GM12872 (cell line): ENCODE measurements around the gene TMEM267.

Experiments
- CTCF ChIP-seq: IDR thresholded peaks from 3 replicates; pipeline ENCODE4 v1.5.1; 2011; ENCODE audit warnings: low read depth, mild to moderate bottlenecking, low read length, moderate library complexity; ENCODE audit not compliant: insufficient read depth

TMEM267 gene

GRCh38 chr5:43482490-43483297 is 971 bp downstream of the TMEM267 start:
- no peak for TF ChIP-seq CTCF

- TF ChIP-seq CTCF = no peak
Measured at GRCh38 chr5:43469671-43470391, 13.8 kb downstream of the TMEM267 start.

GRCh38 chr5:43467100-43467499 is 16.6 kb downstream of the TMEM267 start:
- no peak for TF ChIP-seq CTCF

- no peak for TF ChIP-seq CTCF
Measured at GRCh38 chr5:43461066-43461465, 22.6 kb downstream of the TMEM267 start.

GRCh38 chr5:43456556-43456955 is 27.1 kb downstream of the TMEM267 start:
- no peak for TF ChIP-seq CTCF

GRCh38 chr5:43437062-43437660 is 46.5 kb downstream of the TMEM267 start:
- no peak for TF ChIP-seq CTCF

- TF ChIP-seq CTCF = no peak
Measured at GRCh38 chr5:43433382-43433781, 50.3 kb downstream of the TMEM267 start.
